Measurements from ENCODE around the gene KCNJ4.
"Not testable (repeated sequence)": the region's sequence is repeated elsewhere in the genome, so short reads cannot be mapped to it uniquely, and the experiment has no call there.

Gene KCNJ4

DNA sequence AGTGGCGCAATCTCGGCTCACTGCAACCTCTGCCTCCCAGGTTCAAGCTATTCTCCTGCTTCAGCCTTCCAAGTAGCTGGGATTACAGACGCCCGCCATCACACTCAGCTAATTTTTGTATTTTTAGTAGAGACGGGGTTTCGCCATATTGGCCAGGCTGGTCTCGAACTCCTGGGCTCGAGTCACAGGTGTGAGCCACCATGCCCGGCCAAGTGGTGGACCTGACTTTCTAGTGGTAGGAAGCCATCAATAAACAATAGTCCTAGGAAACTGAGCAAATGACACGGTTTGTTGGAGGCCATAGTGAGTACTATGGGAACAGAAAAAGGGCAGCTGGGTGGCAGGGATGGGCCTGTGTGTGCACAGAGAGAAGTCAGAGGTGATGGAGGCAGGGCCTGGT lies 15.2 kb upstream of the KCNJ4 start:
- not testable (repeated sequence) for DNase-seq

DNA sequence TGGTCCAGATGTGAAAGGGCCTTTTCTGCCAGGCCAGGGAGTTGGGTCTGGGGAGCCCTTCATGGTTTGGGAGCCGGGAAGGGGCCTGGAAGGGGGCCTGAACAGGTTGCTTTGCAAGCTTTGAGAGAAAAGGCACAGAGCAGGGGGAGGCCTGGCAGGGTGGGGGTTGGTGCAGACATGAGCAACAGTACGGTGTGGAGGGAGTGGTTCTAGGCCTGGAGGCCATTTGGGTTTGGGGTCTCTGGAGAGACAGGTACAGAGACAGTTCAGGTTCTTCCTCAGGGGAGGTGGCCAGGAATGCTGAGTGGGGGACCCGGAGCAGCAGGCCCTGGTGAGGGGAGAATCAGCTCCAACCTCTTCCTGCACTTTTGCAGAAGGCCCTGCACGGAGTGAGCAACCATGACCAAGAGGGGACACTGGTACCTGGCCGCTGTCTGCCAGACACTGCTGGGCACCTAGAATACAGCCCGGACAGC lies 14.3 kb upstream of the KCNJ4 start:
- DNase-seq = no peak

DNA sequence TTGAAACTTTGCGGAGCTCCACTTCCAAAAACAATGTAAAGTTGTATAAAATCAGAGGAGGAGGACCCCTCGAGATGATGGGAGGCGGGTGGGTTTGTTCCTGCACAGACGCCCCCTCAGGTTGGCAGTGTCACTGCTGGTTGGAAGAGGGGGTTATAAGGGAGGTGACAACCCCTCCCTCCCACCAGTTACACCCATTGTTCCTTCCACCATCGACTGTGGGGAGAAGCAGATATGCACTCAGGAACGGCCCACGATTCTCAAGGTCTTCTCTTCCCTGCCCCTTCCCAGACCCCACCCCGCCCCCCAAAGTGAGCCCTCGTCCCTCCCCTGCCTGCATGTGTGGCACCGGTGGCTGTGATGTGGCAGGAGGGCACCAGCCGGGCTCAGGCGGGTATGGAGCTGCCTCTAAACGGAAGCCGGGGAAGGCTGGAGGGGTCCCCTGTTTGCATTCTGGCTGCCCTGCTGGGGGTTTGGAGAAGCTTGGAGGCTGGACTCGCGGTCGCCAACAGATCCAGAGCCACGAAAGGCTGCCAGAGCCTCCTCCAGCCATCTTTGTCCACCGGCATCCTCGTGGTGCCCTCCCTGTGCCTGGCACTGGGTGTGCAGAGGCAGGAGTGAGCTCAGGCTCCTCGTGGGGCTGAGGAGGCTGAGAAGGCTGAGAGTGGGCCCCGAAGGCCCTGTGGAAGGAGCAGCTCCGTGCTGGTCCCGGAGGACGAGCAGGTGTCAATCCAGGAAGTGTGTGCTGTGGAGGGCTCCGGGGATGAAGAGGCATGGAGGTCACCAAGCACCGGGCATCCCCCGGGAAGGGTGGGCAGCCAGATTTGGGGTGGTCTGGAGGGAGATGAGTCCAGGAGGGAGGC lies 13.7 kb upstream of the KCNJ4 start:
- no peak for DNase-seq

DNA sequence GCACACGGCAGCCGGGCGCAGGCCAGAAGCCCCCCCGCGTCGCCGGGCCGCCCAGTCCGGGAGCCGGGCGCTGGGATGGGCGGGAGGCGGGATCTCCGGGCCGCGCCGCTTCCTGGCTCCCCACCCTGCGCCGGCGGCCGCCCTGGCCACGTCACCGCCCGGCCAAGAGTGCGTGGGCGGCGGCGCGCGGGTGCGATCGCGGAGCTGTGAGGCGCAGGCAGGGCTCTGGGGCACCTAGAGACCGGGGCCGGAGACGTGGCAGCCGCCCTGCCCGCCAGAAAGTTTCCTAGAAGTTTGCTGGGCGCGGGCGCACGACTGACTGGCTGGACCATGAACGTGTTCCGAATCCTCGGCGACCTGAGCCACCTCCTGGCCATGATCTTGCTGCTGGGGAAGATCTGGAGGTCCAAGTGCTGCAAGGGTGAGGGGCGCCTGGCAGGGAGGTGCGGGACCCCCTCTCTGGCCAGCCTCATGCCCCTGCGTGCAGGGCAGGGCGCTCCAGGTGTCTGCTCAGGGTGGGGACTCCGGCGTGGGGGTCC lies 13.0 kb upstream of the KCNJ4 start, which contains the start of gene KDELR3:
KDELR3 (plus strand) TSS at position 193 of the 539 bp plus-strand sequence; CDS start at position 331, 138 bp downstream.
- DNase-seq = peak; percentile 49

- DNase-seq = no peak
These were observed 12.5 kb upstream of the KCNJ4 start for GRCh38 chr22:38467438-38467903.

GRCh38 chr22:38465673-38466490 lies 10.9 kb upstream of the KCNJ4 start:
- DNase-seq = peak; percentile 79

GRCh38 chr22:38464992-38465672 lies 10.1 kb upstream of the KCNJ4 start:
- DNase-seq = no peak

- no peak for DNase-seq
These were observed 8.2 kb upstream of the KCNJ4 start for GRCh38 chr22:38462960-38463784.

- DNase-seq = peak; percentile 96
These were observed 6.5 kb upstream of the KCNJ4 start for GRCh38 chr22:38461414-38462081.

DNA sequence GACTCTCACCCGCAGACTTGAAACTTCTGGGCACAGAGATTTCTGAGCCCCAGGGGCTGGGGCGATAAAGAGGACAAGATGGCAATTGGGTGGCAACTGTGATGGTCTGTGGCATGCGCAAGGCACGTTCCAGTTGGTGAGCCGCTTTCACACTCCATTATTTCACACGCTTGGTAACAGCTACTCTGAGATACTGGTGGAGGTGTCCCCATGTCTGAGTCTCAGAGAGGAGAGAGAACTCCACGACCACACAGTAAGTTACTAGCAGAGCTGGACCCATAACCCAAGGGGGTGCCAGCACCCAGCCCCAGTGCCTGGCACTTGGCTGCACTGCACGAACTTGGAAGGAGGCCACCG lies 6.0 kb upstream of the KCNJ4 start:
- no peak for DNase-seq

DNA sequence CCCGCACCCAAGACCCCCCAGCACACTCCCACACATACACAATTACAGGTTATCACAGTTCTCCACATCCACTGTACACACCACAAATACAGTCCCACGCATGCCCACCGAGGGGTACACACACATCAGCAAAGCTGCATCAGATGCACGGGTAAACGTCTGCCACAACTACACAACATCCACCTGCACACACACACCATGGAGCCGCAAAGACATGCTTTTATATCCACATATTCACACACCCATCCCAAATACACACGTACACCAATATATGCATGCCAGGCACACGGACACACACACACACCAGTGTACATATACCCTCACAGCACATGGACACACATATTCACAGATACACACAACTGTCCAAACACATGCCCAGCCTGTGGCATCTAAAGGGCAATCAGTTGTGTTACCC lies 5.4 kb upstream of the KCNJ4 start:
- no peak for DNase-seq

DNA sequence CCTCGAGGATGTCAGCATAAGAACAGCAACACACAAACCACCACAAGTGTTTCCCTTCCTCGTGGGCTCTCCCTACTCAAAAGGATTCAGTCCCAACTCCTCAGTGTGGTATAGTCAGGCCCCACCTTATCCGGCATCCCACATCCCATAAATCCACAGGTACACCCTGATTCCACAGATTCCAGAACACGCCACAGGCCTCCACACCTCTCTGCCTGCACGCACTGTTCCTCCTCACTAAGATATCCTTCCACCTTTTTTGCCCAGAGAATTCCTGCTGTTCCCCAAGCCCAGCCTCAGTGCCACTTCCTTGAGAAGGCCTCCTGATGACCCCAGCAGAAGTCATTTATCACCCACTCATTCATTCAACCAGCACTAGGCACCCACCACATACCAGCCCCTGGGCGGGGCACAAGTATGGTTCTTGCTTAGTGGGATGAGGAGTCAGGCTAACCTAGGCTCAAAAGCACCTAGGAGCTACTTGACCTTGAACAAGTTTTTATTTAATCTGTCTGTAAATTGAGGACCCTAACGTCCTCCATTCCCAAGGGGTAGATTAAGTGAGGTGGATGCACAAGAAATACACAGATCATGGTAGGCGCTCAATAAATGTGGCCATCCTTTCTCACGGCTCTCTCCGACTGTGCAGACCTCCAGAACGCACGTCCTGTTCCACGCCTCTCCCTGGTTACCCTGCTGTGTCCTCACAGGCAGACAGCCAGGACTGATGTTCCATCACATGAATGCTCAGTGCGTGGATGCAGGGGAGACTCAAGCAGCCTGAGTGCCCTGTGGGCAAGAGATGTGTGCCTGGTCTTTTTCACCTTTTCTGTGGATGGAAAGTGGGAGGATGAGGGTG lies 2.1 kb upstream of the KCNJ4 start:
- no peak for DNase-seq

- DNase-seq = no peak
These were observed 1.4 kb upstream of the KCNJ4 start for GRCh38 chr22:38456272-38456835.

DNA sequence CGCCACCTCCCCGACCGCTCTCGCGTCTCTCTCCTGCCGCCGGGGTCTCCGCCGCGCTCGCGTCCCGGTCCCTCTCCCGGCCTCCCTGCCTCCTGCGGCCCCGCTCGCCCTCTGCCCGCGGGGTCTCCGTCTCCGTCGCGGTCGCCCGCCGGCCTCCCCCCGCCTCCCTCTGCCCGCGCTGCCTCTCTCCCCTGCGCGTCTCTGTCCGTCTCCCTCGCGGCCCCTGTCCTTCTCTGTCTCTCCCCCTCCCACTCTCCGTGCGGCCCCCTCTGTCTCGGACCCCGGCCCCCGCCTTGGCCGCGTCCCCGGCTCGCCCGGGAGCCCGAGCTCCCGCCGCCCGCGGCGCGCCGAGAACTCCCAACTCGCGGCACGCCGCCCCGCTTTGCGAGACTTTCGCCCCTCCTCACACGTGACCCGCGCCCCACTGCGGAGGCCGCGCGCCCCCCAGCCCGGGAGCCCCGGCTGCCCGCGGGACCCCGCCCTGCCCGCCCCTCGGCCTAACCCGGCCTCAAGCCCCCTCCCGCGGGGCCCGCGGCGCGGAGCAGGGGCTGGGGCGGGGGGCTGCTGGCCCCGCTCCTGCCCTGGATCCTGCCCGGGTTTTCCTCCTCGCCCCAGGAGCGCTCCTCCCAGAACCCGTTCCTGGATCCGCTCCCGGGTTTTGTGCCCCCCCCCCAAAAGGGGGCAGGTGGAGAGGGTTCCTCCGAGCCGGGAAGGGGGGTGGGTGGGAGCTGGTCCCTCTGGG lies 702 bp upstream of the KCNJ4 start:
- DNase-seq = peak; percentile 51

DNA sequence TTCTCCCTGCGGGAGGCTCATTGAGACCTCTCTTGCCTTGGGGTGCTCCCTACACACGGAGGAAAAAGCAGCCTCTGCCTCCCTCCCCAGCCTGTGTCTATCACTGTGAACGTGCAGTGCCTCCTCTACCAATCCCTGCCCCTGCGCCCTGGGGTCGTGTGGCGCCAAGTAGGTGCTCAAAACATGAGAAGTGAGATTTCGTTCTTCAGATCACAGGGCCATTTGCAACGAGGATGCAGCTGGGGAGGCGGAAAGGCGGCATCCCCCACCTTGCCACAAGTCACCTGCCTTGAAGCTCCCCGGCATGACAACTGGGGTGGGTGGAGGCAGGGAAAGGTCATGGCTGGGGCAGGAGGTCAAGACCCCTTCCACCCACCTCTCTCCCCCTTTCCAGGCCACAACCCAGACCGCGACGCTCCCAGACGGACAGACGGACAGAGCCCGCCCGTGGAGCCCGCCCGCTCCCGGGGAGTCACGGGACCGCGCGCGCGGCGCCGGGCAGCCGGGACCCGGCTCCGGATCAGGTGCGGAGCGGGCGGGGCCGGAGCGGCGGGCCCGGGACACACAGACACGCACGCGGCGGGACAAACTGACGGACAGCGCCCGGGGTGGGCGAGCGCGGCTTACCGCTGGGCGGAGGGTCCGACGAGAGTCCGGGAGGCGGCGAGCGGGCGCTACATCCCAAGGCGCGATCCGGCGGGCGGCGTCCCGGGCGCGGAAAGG lies 485 bp downstream of the KCNJ4 start:
- DNase-seq = peak; percentile 86

GRCh38 chr22:38453996-38454352 lies 1.0 kb downstream of the KCNJ4 start:
- DNase-seq = peak; percentile 41

GRCh38 chr22:38453066-38453672 lies 1.8 kb downstream of the KCNJ4 start:
- DNase-seq = no peak

Data from RPMI8226 (cell line).